HCT116 (cell line): ENCODE data around the gene KIF26B. TPM values are rescaled to one million over a fixed set of nuclear protein-coding genes. Genes with fewer than 3 reads are reported as not detected.

Source experiments
- ATAC-seq: fragments of 200-7000 bp; cut with Tn5 transposase; 2 replicates; pipeline ENCODE4 v1.9.1; 2020; ENCODE audit warnings: mild to moderate bottlenecking, moderate library complexity
- BruUV-seq: library from RNA; stranded (reverse); fragments of 400-500 nt; replicated peaks from 2 replicates; lab custom pipeline; 2021; lab: Mats Ljungman, UMichigan
- CTCF ChIA-PET: fragments of 300-600 bp; sonication (Branson Sonifier 250); formaldehyde crosslinking; loops from one replicate; lab custom pipeline; 2021; ENCODE audit warnings: antibody characterized with exemption; lab: Charles Lee
- POLR2A ChIA-PET: fragments of 300-600, 350-600 bp; sonication (Branson Sonifier 250); formaldehyde crosslinking; loops from one replicate; lab custom pipeline; 2021; ENCODE audit warnings: antibody characterized with exemption; lab: Charles Lee
- RAD21 ChIA-PET, 2 experiments: fragments of 300-600 bp; sonication (Branson Sonifier 250); formaldehyde crosslinking; loops; one replicate each; lab custom pipeline; 2023; ENCODE audit warnings: low total read pairs in 2 of 2; ENCODE audit not compliant: uncharacterized antibody in 2 of 2, unreplicated experiment in 2 of 2, low non-redundant PET in 1 of 2; lab: Charles Lee
- DNase-seq: peaks from one replicate; pipeline ENCODE4 v3.0.0-alpha.2; 2010; ENCODE audit warnings: low read depth, low spot score
- H2AFZ ChIP-seq: fragments of 200-600 bp; shearing (Covaris generic), sonication (generic); 2 replicates; pipeline ENCODE4 v1.6.1; 2017; ENCODE audit warnings: low read depth, mixed run types, mixed read lengths, antibody characterized with exemption, low read length; ENCODE audit not compliant: poor library complexity, severe bottlenecking
- H3K27ac ChIP-seq: 2 replicates; pipeline ENCODE4 v1.5.1; 2012; ENCODE audit warnings: low read depth, low read length
- H3K27me3 ChIP-seq: fragments of 200-600 bp; sonication (generic); 2 replicates; pipeline ENCODE4 v1.6.1; 2016; ENCODE audit warnings: mixed run types, low read length, mixed read lengths; ENCODE audit not compliant: insufficient read depth
- H3K36me3 ChIP-seq, 2 experiments: fragments of 200-500 bp in 1 of 2; fragments of 200-600 bp in 1 of 2; sonication (Bioruptor generic) in 1 of 2; sonication (generic) in 1 of 2; 2 replicates each; pipeline versions ENCODE4 v1.5.1 to v1.6.1; 2014 to 2016; ENCODE audit warnings: low read length in 2 of 2, inconsistent platforms in 1 of 2, mixed read lengths in 1 of 2, mixed run types in 1 of 2; ENCODE audit not compliant: insufficient read depth in 2 of 2, control insufficient read depth in 1 of 2
- H3K4me1 ChIP-seq, 2 experiments: fragments of 200-600 bp in 1 of 2; sonication (generic) in 1 of 2; 2 replicates each; pipeline versions ENCODE4 v1.5.1 to v1.6.1; 2012 to 2017; ENCODE audit warnings: low read length in 2 of 2, inconsistent platforms in 1 of 2, mild to moderate bottlenecking in 1 of 2, mixed read lengths in 1 of 2, mixed run types in 1 of 2, moderate library complexity in 1 of 2; ENCODE audit not compliant: insufficient read depth in 2 of 2, control insufficient read depth in 1 of 2
- H3K4me2 ChIP-seq: fragments of 200-600 bp; sonication (generic); 2 replicates; pipeline ENCODE4 v1.6.1; 2017; ENCODE audit warnings: mixed run types, low read length, mixed read lengths
- H3K4me3 ChIP-seq, 2 experiments: fragments of 200-600 bp in 1 of 2; sonication (generic) in 1 of 2; replicated peaks in 1 of 2; 2 replicates each; pipeline ENCODE4 v1.5.1; 2011 to 2016; ENCODE audit warnings: low read length in 2 of 2, control low read depth in 1 of 2, low read depth in 1 of 2, mild to moderate bottlenecking in 1 of 2, mixed read lengths in 1 of 2, mixed run types in 1 of 2
- H3K79me2 ChIP-seq: fragments of 200-600 bp; sonication (generic); 2 replicates; pipeline ENCODE4 v1.6.1; 2017; ENCODE audit warnings: mild to moderate bottlenecking, mixed run types, low read length, moderate library complexity, mixed read lengths; ENCODE audit not compliant: insufficient read depth
- H3K9ac ChIP-seq: fragments of 200-600 bp; sonication (generic); 2 replicates; pipeline ENCODE4 v1.6.1; 2016; ENCODE audit warnings: low read length, mixed read lengths
- H3K9me2 ChIP-seq: fragments of 200-600 bp; sonication (generic), shearing (Covaris generic); 2 replicates; pipeline ENCODE4 v1.6.1; 2017; ENCODE audit warnings: mixed run types, mild to moderate bottlenecking, moderate library complexity; ENCODE audit not compliant: insufficient read depth
- H3K9me3 ChIP-seq, 2 experiments: fragments of 200-500 bp in 1 of 2; fragments of 200-600 bp in 1 of 2; sonication (Bioruptor generic) in 1 of 2; sonication (generic) in 1 of 2; 2 replicates each; pipeline ENCODE4 v1.6.1; 2014 to 2017; ENCODE audit warnings: low read length in 2 of 2, mixed read lengths in 2 of 2, inconsistent platforms in 1 of 2, low read depth in 1 of 2, mild to moderate bottlenecking in 1 of 2, mixed run types in 1 of 2, moderate library complexity in 1 of 2; ENCODE audit not compliant: control insufficient read depth in 1 of 2, insufficient read depth in 1 of 2
- H4K20me1 ChIP-seq: fragments of 200-600 bp; sonication (generic), shearing (Covaris generic); 2 replicates; pipeline ENCODE4 v1.6.1; 2017; ENCODE audit warnings: mixed run types, mild to moderate bottlenecking, moderate library complexity; ENCODE audit not compliant: insufficient read depth
- EZH2phosphoT487 ChIP-seq: fragments of 200-600 bp; IDR thresholded peaks from 2 replicates; pipeline ENCODE4 v1.6.1; 2018; ENCODE audit warnings: antibody characterized with exemption, borderline replicate concordance
- FOSL1 ChIP-seq: IDR thresholded peaks from 2 replicates; pipeline ENCODE4 v1.6.1; 2012; ENCODE audit warnings: low read depth
- JUND ChIP-seq: IDR thresholded peaks from 2 replicates; pipeline ENCODE4 v1.6.1; 2012
- POLR2A ChIP-seq: IDR thresholded peaks from 2 replicates; pipeline ENCODE4 v1.7.0; 2011; ENCODE audit warnings: borderline replicate concordance; ENCODE audit not compliant: insufficient read depth, insufficient read length; ENCODE audit errors: extremely low read depth
- POLR2AphosphoS5 ChIP-seq: IDR thresholded peaks from 2 replicates; pipeline ENCODE4 v1.6.1; 2011; ENCODE audit warnings: mild to moderate bottlenecking, low read depth, low read length, moderate library complexity
- RAD21 ChIP-seq: IDR thresholded peaks from 2 replicates; pipeline ENCODE4 v1.6.1; 2012; ENCODE audit warnings: low read depth, mild to moderate bottlenecking
- TCF7L2 ChIP-seq: IDR thresholded peaks from 2 replicates; pipeline ENCODE4 v1.7.0; 2011; ENCODE audit warnings: borderline replicate concordance, inconsistent platforms; ENCODE audit not compliant: insufficient read depth, insufficient read length; ENCODE audit errors: extremely low read depth
- YY1 ChIP-seq: IDR thresholded peaks from 2 replicates; pipeline ENCODE4 v1.6.1; 2011; ENCODE audit warnings: low read length, low read depth, moderate library complexity, mild to moderate bottlenecking; ENCODE audit not compliant: insufficient replicate concordance; ENCODE audit errors: extremely low read depth
- intact Hi-C: fragments of 100-400 bp; cut with micrococcal nuclease; formaldehyde crosslinking; loops from 2 replicates; pipeline ENCODE4 v1.10.0; 2022
- total RNA-seq: library from RNA; stranded (reverse); gene quantifications from one replicate; pipeline ENCODE4 v1.2.1, GENCODE V29; 2021; ENCODE audit not compliant: unreplicated experiment
- TF ChIP-seq, protein P1 (sequence below): IDR thresholded peaks from 2 replicates; pipeline ENCODE4 v1.6.1; 2012
- TF ChIP-seq, protein P2 (sequence below): IDR thresholded peaks from 2 replicates; pipeline ENCODE4 v1.6.1; 2012; ENCODE audit warnings: low read depth
- TF ChIP-seq, protein P3 (sequence below): IDR thresholded peaks from 2 replicates; pipeline ENCODE4 v1.6.1; 2012
- TF ChIP-seq, protein P4 (sequence below): IDR thresholded peaks from 2 replicates; pipeline ENCODE4 v1.6.1; 2011; ENCODE audit warnings: mild to moderate bottlenecking, low read length, moderate library complexity; ENCODE audit not compliant: insufficient replicate concordance; ENCODE audit errors: extremely low read depth

KIF26B gene
- total RNA-seq, 1 experiment from 2014 or later: 0.49 TPM

DNA sequence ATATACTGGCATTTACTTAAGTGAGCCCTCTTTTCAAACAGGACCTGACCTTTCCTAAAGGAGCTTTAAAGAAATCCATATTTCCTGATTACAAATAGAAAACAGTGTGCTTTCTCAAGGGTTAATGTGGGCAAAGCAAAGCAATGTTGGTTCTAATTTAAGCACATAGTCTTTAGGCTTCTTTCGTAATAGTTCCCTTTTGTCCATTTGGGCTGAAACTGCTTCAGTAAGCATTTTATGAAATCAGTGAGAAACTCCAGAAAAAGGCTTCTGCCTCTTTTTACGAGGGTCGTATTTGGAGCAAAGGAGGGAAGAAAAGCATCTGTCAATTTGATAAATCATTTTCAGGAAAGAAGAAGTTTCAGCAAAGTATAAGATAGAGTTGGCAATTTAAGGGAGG lies 331.2 kb downstream of the KIF26B start:
- Histone ChIP-seq H3K36me3 (no peaks in the 10 kb centered on the region), H4K20me1 (no peaks in the 10 kb centered on the region), H3K79me2 (no peaks in the 10 kb centered on the region), H3K27me3 (peaks cover 9% of the 10 kb centered on the region; the same call in 1 of the 2 replicates), H3K9ac (no peak overlapping the region), H3K9me2 (no peaks in the 10 kb centered on the region), H3K27ac (no peak overlapping the region), H3K4me1 (no peaks in the 10 kb centered on the region), H2AFZ (no peak overlapping the region), H3K4me3 (no peak overlapping the region)
- CTCF ChIA-PET: interaction anchor here (0.6 kb wide), 1 partner anchor 762 kb away, joined by 4 read pairs; no protein-coding TSS in a partner anchor
- intact Hi-C loops: loop anchor here (1.0 kb wide), 1 partner anchor 14 kb away; no protein-coding TSS in a partner anchor
- TF ChIP-seq RAD21 (no peak), POLR2A (no peak), TCF7L2 (no peak), JUND (no peak), YY1 (no peak)
- TF ChIP-seq, all 23 proteins: peak for 0
- no peak for DNase-seq
- no peak for ATAC-seq
- no peaks in the 10 kb centered on the region for H3K9me3 ChIP-seq
- RAD21 ChIA-PET: no interaction called here
- POLR2A ChIA-PET: no interaction called here
- BruUV-seq: no TSS peak
- H3K4me2 ChIP-seq: no peak overlapping the region

DNA sequence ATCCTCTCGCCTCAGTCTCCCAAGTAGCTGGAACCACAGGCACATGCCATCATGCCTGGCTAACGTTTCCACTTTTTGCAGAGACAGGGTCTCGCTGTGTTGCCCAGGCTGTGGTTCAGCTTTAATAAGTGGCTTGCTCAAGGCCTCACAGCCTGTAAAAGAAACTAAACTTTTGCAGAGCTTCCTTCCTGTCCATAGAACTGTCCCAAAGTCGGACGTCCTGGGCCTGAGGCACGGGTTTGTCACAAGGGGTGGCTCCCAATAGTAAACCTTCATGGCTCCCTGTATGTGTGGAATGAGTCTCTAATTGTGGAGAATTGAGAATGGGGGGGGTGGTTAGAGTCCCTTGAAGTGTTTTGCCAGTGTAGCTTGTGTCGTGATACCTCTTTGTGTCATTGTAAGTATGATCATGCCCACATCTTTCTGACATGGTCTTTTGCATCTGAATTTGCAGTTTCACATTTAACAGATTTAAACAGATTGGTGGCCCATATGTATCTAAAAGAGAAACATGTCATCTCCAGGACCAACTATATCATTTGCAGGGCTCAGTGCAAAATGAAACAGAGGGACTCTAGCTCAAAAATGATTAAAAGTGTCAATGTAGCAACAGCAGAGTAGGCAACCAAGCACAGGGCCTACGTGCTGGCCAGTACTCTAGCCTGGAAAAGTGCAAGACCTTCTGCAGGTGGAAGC lies 332.1 kb downstream of the KIF26B start:
- Histone ChIP-seq H3K36me3 (no peaks in the 10 kb centered on the region), H3K27me3 (peaks cover 9% of the 10 kb centered on the region; the same call in 1 of the 2 replicates), H2AFZ (no peak overlapping the region), H3K9ac (no peak overlapping the region), H3K4me1 (no peaks in the 10 kb centered on the region), H3K4me3 (no peak overlapping the region), H4K20me1 (no peaks in the 10 kb centered on the region), H3K9me2 (no peaks in the 10 kb centered on the region)
- no peak for ATAC-seq
- POLR2A ChIA-PET: no interaction called here
- intact Hi-C loops: no loop called here
- CTCF ChIA-PET: interaction anchor here (0.6 kb wide), 1 partner anchor 761 kb away, joined by 4 read pairs; no protein-coding TSS in a partner anchor
- TF ChIP-seq EZH2phosphoT487: no peak
- TF ChIP-seq, protein P1, sequence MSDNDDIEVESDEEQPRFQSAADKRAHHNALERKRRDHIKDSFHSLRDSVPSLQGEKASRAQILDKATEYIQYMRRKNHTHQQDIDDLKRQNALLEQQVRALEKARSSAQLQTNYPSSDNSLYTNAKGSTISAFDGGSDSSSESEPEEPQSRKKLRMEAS: no peak
- TF ChIP-seq, protein P2, sequence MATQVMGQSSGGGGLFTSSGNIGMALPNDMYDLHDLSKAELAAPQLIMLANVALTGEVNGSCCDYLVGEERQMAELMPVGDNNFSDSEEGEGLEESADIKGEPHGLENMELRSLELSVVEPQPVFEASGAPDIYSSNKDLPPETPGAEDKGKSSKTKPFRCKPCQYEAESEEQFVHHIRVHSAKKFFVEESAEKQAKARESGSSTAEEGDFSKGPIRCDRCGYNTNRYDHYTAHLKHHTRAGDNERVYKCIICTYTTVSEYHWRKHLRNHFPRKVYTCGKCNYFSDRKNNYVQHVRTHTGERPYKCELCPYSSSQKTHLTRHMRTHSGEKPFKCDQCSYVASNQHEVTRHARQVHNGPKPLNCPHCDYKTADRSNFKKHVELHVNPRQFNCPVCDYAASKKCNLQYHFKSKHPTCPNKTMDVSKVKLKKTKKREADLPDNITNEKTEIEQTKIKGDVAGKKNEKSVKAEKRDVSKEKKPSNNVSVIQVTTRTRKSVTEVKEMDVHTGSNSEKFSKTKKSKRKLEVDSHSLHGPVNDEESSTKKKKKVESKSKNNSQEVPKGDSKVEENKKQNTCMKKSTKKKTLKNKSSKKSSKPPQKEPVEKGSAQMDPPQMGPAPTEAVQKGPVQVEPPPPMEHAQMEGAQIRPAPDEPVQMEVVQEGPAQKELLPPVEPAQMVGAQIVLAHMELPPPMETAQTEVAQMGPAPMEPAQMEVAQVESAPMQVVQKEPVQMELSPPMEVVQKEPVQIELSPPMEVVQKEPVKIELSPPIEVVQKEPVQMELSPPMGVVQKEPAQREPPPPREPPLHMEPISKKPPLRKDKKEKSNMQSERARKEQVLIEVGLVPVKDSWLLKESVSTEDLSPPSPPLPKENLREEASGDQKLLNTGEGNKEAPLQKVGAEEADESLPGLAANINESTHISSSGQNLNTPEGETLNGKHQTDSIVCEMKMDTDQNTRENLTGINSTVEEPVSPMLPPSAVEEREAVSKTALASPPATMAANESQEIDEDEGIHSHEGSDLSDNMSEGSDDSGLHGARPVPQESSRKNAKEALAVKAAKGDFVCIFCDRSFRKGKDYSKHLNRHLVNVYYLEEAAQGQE: no peak
- no peak for TF ChIP-seq FOSL1
- TF ChIP-seq, protein P3, sequence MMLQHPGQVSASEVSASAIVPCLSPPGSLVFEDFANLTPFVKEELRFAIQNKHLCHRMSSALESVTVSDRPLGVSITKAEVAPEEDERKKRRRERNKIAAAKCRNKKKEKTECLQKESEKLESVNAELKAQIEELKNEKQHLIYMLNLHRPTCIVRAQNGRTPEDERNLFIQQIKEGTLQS: no peak
- TF ChIP-seq, protein P4, sequence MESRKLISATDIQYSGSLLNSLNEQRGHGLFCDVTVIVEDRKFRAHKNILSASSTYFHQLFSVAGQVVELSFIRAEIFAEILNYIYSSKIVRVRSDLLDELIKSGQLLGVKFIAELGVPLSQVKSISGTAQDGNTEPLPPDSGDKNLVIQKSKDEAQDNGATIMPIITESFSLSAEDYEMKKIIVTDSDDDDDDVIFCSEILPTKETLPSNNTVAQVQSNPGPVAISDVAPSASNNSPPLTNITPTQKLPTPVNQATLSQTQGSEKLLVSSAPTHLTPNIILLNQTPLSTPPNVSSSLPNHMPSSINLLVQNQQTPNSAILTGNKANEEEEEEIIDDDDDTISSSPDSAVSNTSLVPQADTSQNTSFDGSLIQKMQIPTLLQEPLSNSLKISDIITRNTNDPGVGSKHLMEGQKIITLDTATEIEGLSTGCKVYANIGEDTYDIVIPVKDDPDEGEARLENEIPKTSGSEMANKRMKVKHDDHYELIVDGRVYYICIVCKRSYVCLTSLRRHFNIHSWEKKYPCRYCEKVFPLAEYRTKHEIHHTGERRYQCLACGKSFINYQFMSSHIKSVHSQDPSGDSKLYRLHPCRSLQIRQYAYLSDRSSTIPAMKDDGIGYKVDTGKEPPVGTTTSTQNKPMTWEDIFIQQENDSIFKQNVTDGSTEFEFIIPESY: no peak
- TF ChIP-seq YY1: no peak
- TF ChIP-seq POLR2AphosphoS5: no peak
- no peak for TF ChIP-seq RAD21
- TF ChIP-seq, all 23 proteins: peak for 0
- DNase-seq: no peak
- Histone ChIP-seq H3K9me3 (no peaks in the 10 kb centered on the region), H3K4me2 (no peak overlapping the region), H3K79me2 (no peaks in the 10 kb centered on the region), H3K27ac (no peak overlapping the region)
- RAD21 ChIA-PET: no interaction called here
- BruUV-seq: no TSS peak
